ENCODE data around the gene TESK2. TPM values are rescaled to one million over a fixed set of nuclear protein-coding genes. Genes with fewer than 3 reads are reported as not detected.

Gene TESK2
- total RNA-seq, 6 experiments from 2014 or later, result 2.7 to 5.5 (median 4.3) TPM

GRCh38 chr1:45510036-45510971 is 19.3 kb upstream of the TESK2 start:
- intact Hi-C loops (cut with DNase I), result loop anchor here in 1 of 2 donors (5.0 kb wide), 1 partner anchor 57 kb away; no protein-coding TSS in a partner anchor
- no peak for DNase-seq
- TF ChIP-seq CTCF (IDR thresholded peaks at IDR 0.05), result no peak
- TF ChIP-seq POLR2A (IDR thresholded peaks at IDR 0.05), result no peak
- ATAC-seq, result no peak
- H3K4me1 ChIP-seq, result peaks cover 0 to 19% (median 4%) of the 10 kb centered on the region in 4 donors
- H3K27ac ChIP-seq, result no peak overlapping the region
- H3K27me3 ChIP-seq, result no peaks in the 10 kb centered on the region
- no peaks in the 10 kb centered on the region for H3K9me3 ChIP-seq
- peaks cover 0 to 67% (median 44%) of the 10 kb centered on the region in 4 donors for H3K36me3 ChIP-seq
- no peak overlapping the region for H3K4me3 ChIP-seq
- WGBS (ENCODE audit: insufficient coverage, low coverage, low lambda C conversion rate, missing lambda C conversion rate), result 66% methylated on average over 7 of the region's 9 CpGs

- peak in 1 of 4 donors; percentile 19 for TF ChIP-seq CTCF (IDR thresholded peaks at IDR 0.05)
- TF ChIP-seq POLR2A (IDR thresholded peaks at IDR 0.05), result no peak
- peaks cover 0 to 50% (median 34%) of the 10 kb centered on the region in 4 donors for H3K36me3 ChIP-seq
- peak; percentile 4 to 26 (median 23) for ATAC-seq
- no peak for DNase-seq
- peak overlapping the region in 1 of 3 donors; percentile 4 for H3K27ac ChIP-seq
- H3K4me1 ChIP-seq, result peaks cover 0 to 24% (median 9%) of the 10 kb centered on the region in 4 donors
- H3K27me3 ChIP-seq, result no peaks in the 10 kb centered on the region
- no peaks in the 10 kb centered on the region for H3K9me3 ChIP-seq
- no peak overlapping the region for H3K4me3 ChIP-seq
- 41% methylated on average over 4 of the region's 15 CpGs for WGBS (ENCODE audit: insufficient coverage, low coverage, low lambda C conversion rate, missing lambda C conversion rate)
- intact Hi-C loops (cut with DNase I), result loop anchor here in 1 of 2 donors (5.0 kb wide), 1 partner anchor 59 kb away; no protein-coding TSS in a partner anchor
Observed at GRCh38 chr1:45508295-45509151, 17.6 kb upstream of the TESK2 start.

- no peaks in the 10 kb centered on the region for H3K27me3 ChIP-seq
- WGBS (ENCODE audit: insufficient coverage, low coverage, low lambda C conversion rate, missing lambda C conversion rate), result 66% methylated on average over 4 of the region's 4 CpGs
- H3K27ac ChIP-seq, result peak overlapping the region in 1 of 3 donors; percentile 4
- peaks cover 0 to 44% (median 28%) of the 10 kb centered on the region in 4 donors for H3K36me3 ChIP-seq
- TF ChIP-seq CTCF (IDR thresholded peaks at IDR 0.05) (no peak), POLR2A (IDR thresholded peaks at IDR 0.05) (no peak)
- ATAC-seq, result no peak
- H3K4me3 ChIP-seq, result no peak overlapping the region
- DNase-seq, result no peak
- H3K9me3 ChIP-seq, result no peaks in the 10 kb centered on the region
- intact Hi-C loops (cut with DNase I), result loop anchor here in 1 of 2 donors (5.0 kb wide), 1 partner anchor 59 kb away; no protein-coding TSS in a partner anchor
- H3K4me1 ChIP-seq, result peaks cover 0 to 28% (median 9%) of the 10 kb centered on the region in 4 donors
Observed at GRCh38 chr1:45507893-45508292, 16.9 kb upstream of the TESK2 start.

GRCh38 chr1:45507195-45507594 is 16.2 kb upstream of the TESK2 start:
- TF ChIP-seq POLR2A (IDR thresholded peaks at IDR 0.05), result no peak
- no peak for TF ChIP-seq CTCF (IDR thresholded peaks at IDR 0.05)
- Histone ChIP-seq H3K4me3 (no peak overlapping the region), H3K27ac (peak overlapping the region in 1 of 3 donors; percentile 37), H3K4me1 (peaks cover 0 to 35% (median 12%) of the 10 kb centered on the region in 4 donors), H3K27me3 (no peaks in the 10 kb centered on the region), H3K9me3 (no peaks in the 10 kb centered on the region), H3K36me3 (peaks cover 0 to 37% (median 23%) of the 10 kb centered on the region in 4 donors)
- peak in 1 of 3 donors; percentile 58 for DNase-seq
- WGBS (ENCODE audit: insufficient coverage, low coverage, low lambda C conversion rate, missing lambda C conversion rate), result 63% methylated on average over 2 of the region's 6 CpGs
- intact Hi-C loops (cut with DNase I), result loop anchor here in 1 of 2 donors (5.0 kb wide), 1 partner anchor 60 kb away; no protein-coding TSS in a partner anchor
- peak; percentile 37 to 63 (median 38) for ATAC-seq

Measured in right lobe of liver (tissue), 6 donors.